OCI-LY1 (cell line): Measurements from ENCODE around the gene DHDH.
"Not testable (repeated sequence)": the region's sequence is repeated elsewhere in the genome, so short reads cannot be mapped to it uniquely, and the experiment has no call there.

Experiments
- CTCF ChIP-seq: fragments of 200-600 bp; sonication (generic), shearing (Covaris generic); IDR thresholded peaks from 2 replicates; pipeline ENCODE4 v1.5.1; 2017; ENCODE audit warnings: mild to moderate bottlenecking, antibody characterized with exemption, low read length, moderate library complexity, mixed read lengths
- EZH2 ChIP-seq: fragments of 200-600 bp; sonication (generic), shearing (Covaris generic); IDR thresholded peaks from 2 replicates; pipeline ENCODE4 v1.8.0; 2017; ENCODE audit warnings: borderline replicate concordance, mixed run types, mild to moderate bottlenecking, antibody characterized with exemption, low read length, moderate library complexity, mixed read lengths

GRCh38 chr19:48919271-48919670 lies 14.2 kb upstream of the DHDH start:
- TF ChIP-seq CTCF, EZH2: not testable (repeated sequence)
